HG03521 (cell line): ENCODE results near the gene RER1.

Source experiments
- ATAC-seq: cut with Tn5 transposase; IDR thresholded peaks from one replicate; pipeline ENCODE4 v1.9.1; 2021; ENCODE audit warnings: mild to moderate bottlenecking, moderate library complexity; ENCODE audit not compliant: unreplicated experiment

Gene RER1

GRCh38 chr1:2353551-2354438, 37.8 kb upstream of the RER1 start:
- ATAC-seq: no peak

- ATAC-seq: no peak
Observed at GRCh38 chr1:2354511-2355372, 36.9 kb upstream of the RER1 start.

- ATAC-seq: no peak
Observed at GRCh38 chr1:2355373-2356261, 36.0 kb upstream of the RER1 start.

- no peak for ATAC-seq
Observed at GRCh38 chr1:2356401-2356800, 35.2 kb upstream of the RER1 start.

GRCh38 chr1:2356911-2357845, 34.5 kb upstream of the RER1 start:
- no peak for ATAC-seq

GRCh38 chr1:2358072-2358471, 33.6 kb upstream of the RER1 start:
- no peak for ATAC-seq

- no peak for ATAC-seq
Observed at GRCh38 chr1:2358651-2359640, 32.7 kb upstream of the RER1 start.

- no peak for ATAC-seq
Observed at GRCh38 chr1:2360588-2361364, 30.9 kb upstream of the RER1 start.

- no peak for ATAC-seq
Observed at GRCh38 chr1:2363847-2364513, 27.7 kb upstream of the RER1 start.

GRCh38 chr1:2368053-2368744, 23.4 kb upstream of the RER1 start:
- no peak for ATAC-seq

- ATAC-seq: no peak
Observed at GRCh38 chr1:2372551-2373490, 18.8 kb upstream of the RER1 start.

GRCh38 chr1:2373551-2374251, 17.9 kb upstream of the RER1 start:
- no peak for ATAC-seq

- no peak for ATAC-seq
Observed at GRCh38 chr1:2374252-2375155, 17.1 kb upstream of the RER1 start.
